Measurements from ENCODE around the gene IER2.
A peak's percentile ranks its signal among the peaks of the same experiment; 100 is the strongest.
"Not testable (repeated sequence)": the region's sequence is repeated elsewhere in the genome, so short reads cannot be mapped to it uniquely, and the experiment has no call there.

IER2 gene

DNA sequence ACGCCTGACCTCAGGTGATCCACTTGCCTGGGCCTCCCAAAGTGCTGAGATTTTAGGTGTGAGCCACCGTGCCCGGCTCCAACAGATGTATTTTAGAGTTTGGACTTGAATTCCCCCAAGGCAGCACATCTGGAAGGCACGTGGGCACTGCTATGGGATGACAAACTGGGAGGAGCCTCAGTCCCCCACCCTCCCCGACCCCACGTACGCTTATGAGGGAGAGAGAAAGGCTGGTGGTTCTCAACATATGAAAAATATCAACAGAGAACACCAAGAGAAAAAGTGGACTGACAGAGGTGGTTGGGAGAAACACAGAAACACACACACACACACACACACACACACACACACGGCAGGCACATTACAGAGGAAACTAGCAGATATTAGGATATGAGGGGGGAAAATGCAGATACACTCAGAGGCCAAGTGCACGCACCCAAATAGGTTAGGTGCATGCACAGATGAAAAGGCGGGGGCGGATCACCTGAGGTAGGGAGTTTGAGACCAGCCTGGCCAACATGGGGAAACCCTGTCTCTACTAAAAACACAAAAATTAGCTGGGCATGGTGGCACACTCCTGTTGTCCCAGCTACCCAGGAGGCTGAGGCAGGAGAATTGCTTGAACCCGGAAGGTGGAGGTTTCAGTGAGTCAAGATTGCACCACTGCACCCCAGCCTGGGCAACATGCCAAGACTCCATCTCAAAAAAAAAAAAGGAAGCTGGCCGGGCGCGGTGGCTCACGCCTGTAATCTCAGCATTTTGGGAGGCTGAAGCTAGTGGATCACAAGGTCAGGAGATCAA is 3.2 kb upstream of the IER2 start:
- DNase-seq, result no peak

DNA sequence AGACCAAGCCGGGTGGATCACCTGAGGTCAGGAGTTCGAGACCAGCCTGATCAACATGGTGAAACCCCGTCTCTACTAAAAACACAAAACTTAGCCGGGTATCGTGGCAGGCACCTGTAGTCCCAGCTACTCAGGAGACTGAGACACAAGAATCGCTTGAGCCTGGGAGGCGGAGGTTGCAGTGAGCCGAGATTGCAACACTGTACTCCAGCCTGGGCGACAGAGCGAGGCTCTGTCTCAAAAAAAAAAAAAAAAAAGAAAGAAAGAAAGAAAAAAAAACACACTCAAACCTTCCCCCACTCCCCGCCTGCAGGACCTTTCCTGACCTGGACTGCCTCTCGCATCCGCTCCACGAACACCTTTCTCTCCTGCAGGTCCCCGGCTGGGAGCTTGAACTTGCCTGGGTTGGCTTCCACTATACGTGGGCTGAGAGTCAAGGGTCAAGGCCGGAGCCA is 1.0 kb upstream of the IER2 start:
- DNase-seq, result not testable (repeated sequence)

DNA sequence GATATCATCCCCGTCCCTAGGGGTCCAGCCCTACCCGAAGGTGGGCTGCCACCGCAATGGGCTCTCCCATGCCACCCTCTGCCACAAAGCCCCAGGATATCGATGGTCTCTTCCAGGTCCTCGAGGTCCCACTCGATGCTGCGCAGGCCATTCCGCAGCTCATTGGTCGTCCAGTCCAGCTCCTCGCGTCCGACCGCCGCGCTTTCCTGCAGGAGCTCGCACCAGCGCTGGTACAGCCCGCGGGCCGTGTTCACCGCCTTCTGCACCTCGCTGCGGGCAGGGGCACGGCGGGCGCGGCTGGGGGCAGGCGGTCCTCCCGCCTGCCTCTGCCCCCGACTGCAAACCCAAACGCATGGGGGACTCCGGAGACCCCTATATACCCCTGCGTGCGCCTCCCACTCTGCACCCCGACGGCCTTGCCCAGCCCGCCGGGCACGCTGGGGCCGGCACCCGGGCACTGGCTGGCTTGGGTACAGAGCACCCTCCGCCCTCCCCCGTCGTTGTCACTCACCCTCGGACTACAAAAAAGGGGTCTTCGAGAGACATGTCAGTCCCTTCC is 504 bp upstream of the IER2 start:
- DNase-seq, result no peak

DNA sequence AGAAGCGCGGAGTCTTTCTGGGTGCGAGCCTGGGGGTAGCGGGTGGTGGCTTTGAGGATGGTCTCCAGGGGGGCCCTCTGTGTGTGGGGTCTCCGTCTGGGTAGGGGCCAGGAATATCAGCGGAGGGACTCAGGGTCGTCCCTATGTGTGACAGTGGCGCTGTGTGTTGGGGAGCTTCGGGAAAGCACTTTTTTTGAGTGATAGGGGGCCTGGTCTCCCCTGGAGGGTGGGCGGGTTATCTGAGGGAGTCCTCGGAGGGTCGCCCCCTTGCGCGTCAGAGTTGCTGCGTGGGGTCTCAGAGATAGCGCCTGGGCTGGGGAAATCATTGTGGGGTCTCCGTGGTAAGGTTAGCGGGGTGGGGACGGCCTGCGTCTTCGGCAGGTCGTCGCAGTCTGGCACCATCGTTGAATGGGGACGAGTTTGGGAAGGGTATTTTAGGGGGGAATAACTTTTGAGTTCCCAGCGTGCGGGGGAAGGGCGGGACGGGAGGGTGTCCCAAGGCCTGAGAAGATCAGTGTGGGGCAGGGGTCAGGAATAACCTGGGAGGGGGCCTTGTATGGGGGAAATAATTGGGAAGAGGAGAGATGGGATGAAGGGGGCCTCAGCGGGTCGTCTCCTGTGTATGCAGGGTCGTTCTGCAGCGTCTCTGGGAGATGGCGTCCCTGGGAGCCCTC is 857 bp downstream of the IER2 start:
- no peak for DNase-seq

DNA sequence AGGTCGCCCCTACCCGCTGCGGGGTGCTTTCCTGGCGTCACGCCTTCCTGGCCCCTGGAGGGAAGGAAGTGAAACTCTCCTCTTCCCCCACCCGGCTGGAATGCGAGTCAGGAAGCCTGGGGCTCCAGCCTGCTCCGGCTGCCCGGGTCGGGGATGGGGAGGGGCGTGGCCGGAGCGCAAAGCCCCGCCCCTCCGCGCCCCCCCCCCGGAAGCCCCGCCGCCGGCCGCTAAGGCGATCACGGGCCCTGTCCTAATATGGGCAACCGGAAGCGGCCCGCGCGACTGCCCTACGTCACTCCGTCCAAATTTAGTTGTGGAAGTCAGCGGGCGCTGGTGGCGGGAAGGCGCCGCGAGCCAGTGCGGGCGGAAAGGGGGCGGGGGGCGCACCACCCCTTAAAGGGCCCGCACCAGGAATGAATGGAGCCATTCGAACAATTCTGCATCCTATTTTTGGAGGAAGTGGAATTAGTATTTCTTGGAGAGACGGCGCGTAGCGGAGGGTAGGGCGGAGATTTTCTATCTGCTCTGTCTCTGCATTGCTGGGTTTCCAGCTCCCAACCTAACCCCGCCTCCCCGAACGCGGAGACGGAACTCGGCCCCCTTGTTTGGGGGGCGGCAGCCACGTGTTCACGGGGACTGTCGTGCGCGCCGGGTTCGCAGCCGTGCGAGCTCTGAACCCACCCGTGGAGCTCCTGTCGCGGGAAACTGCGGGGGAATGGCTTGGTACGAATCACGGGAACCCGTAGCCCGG is 1.6 kb downstream of the IER2 start:
- peak; percentile 86 for DNase-seq

DNA sequence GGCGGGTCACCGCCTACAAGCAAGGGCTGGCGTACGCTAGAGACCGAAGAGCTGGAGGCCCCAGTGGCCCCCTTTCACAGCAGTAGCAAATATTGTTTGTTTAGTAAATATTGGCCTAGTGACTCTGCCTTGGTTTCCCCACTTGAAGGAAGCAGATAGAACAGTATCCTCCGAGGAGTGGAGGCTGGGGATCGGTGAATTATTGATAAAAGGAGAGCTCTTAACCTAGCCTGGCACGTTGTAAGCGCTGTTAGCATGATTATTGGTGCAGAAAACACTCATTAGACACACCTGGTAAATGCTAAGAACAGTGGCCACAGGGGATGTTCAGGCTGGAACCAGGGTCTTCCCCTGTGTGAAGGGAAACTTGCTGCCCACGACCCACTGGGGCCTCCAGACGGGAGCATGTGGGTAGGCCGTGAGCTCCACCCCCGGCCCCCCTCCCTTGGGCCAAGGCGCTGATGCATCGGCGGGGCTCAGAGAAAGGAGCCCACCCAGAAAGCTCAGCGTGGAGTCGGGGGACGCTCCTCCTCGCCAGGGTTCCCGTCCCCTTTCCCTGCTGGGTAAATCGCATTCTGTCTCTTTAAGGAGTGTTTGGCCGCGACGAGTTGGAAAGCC is 2.3 kb downstream of the IER2 start:
- peak; percentile 57 for DNase-seq

GRCh38 chr19:13152974-13153568 is 2.9 kb downstream of the IER2 start:
- no peak for DNase-seq

GRCh38 chr19:13153569-13154240 is 3.5 kb downstream of the IER2 start:
- DNase-seq, result no peak

- no peak for DNase-seq
Observed at GRCh38 chr19:13154241-13154778, 4.1 kb downstream of the IER2 start.

DNA sequence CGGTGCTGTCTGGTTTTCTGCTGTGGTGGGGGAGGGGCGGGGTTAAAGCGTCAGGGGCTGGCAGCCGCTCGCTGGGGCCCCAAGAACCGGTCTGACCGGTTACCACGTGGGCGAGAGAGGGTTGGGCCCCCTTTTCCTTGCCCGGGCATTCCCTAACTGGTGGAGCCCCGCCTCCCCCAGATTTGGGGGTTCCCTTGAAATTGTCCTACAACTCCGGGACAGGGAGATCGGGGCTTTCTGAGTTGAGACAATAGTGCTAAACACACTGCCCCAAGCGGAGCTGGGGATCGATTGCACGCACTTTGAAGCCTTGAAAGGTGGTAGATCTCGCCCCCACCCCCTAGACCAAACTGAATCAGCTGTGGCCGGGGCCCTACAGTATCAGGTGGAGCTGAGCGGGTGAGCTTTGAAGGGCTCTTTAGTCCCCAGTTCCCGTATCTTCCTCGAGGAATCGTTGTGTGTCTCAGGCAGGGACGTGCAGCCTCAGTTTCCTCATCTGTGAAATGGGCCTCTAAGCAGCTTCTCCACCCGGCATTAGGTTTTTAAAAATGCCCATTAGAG is 4.8 kb downstream of the IER2 start:
- DNase-seq, result no peak

- DNase-seq, result no peak
Observed at GRCh38 chr19:13155472-13156359, 5.5 kb downstream of the IER2 start.

- DNase-seq, result no peak
Observed at GRCh38 chr19:13159713-13160112, 9.5 kb downstream of the IER2 start.

- no peak for DNase-seq
Observed at GRCh38 chr19:13160557-13160956, 10.3 kb downstream of the IER2 start.

GRCh38 chr19:13162724-13163608 is 12.8 kb downstream of the IER2 start:
- DNase-seq, result peak; percentile 87

- DNase-seq, result peak; percentile 71
Observed at GRCh38 chr19:13163609-13164342, 13.6 kb downstream of the IER2 start.

DNA sequence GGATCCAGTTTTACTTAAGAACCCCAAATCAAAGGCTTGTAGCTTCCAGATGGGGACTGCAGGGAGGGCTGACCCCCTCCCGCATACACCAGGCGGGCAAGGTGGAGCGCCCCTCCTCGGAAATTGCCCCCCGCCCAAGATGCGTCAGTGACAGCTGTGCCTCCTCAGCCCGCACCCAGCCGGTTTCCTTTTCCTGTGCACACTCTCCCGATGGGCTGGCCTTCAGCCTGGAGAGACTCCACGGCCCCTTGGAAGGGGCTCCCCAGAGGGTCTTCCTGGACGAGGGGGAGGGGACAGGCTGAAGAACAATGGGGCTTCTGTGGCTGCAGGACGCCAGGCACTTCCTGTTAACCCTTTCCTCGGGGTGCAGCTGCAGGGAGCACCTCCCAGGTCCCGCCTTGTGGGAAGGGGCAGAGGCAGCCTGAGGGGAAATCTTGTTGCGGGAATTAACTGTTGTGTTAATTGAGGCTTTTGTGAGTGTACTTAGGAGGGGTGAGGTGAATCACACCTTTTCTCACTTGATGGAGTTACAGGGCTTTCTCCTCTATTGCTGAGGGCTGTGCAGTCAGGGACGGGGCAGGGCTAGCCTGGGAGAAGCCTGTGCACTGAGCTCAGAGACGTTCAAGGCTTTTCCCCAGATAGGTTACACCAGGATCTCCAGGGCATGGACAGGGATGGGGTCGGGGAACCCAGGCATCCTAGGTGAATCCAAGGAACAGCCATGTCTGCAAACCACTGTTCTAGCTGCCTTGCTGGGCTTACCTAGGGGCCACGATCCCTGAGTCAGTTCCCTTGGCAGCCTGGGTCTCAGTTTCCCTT is 14.3 kb downstream of the IER2 start:
- DNase-seq, result peak; percentile 64
